Lower lobe of right lung (tissue), 2 donors: ENCODE data around the gene MAGED2. TPM values are rescaled to one million over a fixed set of nuclear protein-coding genes. Genes with fewer than 3 reads are reported as not detected.
"Not testable (repeated sequence)": the region's sequence is repeated elsewhere in the genome, so short reads cannot be mapped to it uniquely, and the experiment has no call there.

Source experiments
- ATAC-seq, 2 donors: fragments of 200-7000 bp; cut with Tn5 transposase; one replicate each; pipeline ENCODE4 v1.9.1; 2020 to 2022; ENCODE audit warnings: mild to moderate bottlenecking in 2 of 2, moderate library complexity in 2 of 2
- DNase-seq: peaks from one replicate; pipeline ENCODE4 v3.0.0-alpha.2; 2020
- H3K27ac ChIP-seq: fragments of 200-600 bp; one replicate; pipeline ENCODE4 v1.8.0; 2022
- H3K27me3 ChIP-seq: fragments of 200-600 bp; one replicate; pipeline ENCODE4 v1.8.0; 2022; ENCODE audit warnings: low read depth
- H3K36me3 ChIP-seq: fragments of 200-600 bp; one replicate; pipeline ENCODE4 v1.8.0; 2022; ENCODE audit warnings: mild to moderate bottlenecking
- H3K4me1 ChIP-seq: fragments of 200-600 bp; one replicate; pipeline ENCODE4 v1.8.0; 2022
- H3K4me3 ChIP-seq: fragments of 200-600 bp; one replicate; pipeline ENCODE4 v1.8.0; 2022; ENCODE audit warnings: mild to moderate bottlenecking
- H3K9me3 ChIP-seq: fragments of 200-600 bp; one replicate; pipeline ENCODE4 v1.8.0; 2022
- intact Hi-C: fragments of 100-400 bp; cut with DNase I; formaldehyde crosslinking; loops from one replicate; pipeline ENCODE4 v1.11.0; 2022
- long read RNA-seq: library from polyadenylated mRNA; unstranded; transcript quantifications from one replicate; pipeline ENCODE4 v2.0.0, GENCODE V29; 2021
- total RNA-seq: library from RNA; stranded (reverse); fragmentation: NEBNext Ultra II Directional; extraction: Animal tissue kit (Norgen Biotek cat#: 25700); gene quantifications from one replicate; pipeline ENCODE4 v1.2.1, GENCODE V29; 2021
- TF ChIP-seq, protein P1 (sequence below): fragments of 200-600 bp; IDR thresholded peaks from one replicate; pipeline ENCODE4 v1.8.0; 2022; ENCODE audit warnings: antibody characterized with exemption, mild to moderate bottlenecking
- donor health status: DM: no; HTN: yes; CAD: no; lungs with severe emphysema.

The MAGED2 gene, protein sequence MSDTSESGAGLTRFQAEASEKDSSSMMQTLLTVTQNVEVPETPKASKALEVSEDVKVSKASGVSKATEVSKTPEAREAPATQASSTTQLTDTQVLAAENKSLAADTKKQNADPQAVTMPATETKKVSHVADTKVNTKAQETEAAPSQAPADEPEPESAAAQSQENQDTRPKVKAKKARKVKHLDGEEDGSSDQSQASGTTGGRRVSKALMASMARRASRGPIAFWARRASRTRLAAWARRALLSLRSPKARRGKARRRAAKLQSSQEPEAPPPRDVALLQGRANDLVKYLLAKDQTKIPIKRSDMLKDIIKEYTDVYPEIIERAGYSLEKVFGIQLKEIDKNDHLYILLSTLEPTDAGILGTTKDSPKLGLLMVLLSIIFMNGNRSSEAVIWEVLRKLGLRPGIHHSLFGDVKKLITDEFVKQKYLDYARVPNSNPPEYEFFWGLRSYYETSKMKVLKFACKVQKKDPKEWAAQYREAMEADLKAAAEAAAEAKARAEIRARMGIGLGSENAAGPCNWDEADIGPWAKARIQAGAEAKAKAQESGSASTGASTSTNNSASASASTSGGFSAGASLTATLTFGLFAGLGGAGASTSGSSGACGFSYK
- 88.3 TPM for total RNA-seq
- long read RNA-seq, transcript MAGED2-206 (13 exons, 2,189 nt), result major isoform, 81 of 208 reads
- long read RNA-seq, transcript MAGED2-203 (12 exons, 2,066 nt), result minor isoform, 26 of 208 reads
- long read RNA-seq, transcript MAGED2-201 (12 exons, 1,958 nt), result minor isoform, 16 of 208 reads
- long read RNA-seq, transcript MAGED2-204 (13 exons, 2,048 nt), result minor isoform, 38 of 208 reads
- long read RNA-seq, partial matches to known transcripts, result 22 of 208 reads
- long read RNA-seq, other reads (novel, unspliced or antisense), result 23 of 208 reads

DNA sequence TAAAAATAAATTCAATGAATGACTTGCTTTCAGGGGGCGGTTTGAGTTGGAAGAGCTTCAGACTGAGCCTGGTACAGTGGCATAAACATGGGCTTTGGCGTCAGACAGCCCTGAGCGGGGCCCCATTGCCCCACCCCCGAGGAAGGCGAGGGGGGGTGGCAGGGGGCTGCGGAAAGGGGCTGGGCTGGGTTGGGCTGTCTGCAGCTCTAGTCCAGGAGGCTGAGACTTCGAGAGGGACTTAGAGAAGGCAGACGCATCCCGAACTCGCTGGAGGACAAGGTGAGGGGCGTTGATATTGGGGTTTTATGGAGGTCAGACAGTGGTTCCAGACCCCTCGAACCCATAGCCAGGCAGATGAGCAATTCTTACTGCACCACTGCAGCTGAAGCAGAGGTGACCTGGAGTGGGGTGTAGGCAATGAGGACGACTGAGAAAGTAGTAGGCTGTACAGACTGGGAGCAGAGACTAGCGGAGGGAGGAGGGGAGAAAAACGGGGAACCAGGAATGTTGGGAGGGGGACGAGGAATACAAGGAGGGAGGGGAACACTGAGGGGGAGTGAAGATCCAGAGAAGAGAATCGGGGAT lies at the start of gene MAGED2:
Gene MAGED2, plus strand, starts transcription at position 222 of the 585 bp plus-strand sequence. CDS start 1,587 bp downstream, outside the sequence.
- peak within 1 kb of the TSS; percentile 64 for H3K4me3 ChIP-seq
- ATAC-seq, result peak; percentile 60 to 66
- DNase-seq, result no peak
- H3K27ac ChIP-seq, result peak within 1 kb of the TSS; percentile 71
- peaks cover 28% of the 10 kb centered on the region for H3K36me3 ChIP-seq
- intact Hi-C loops, result no loop called here
- H3K9me3 ChIP-seq, result no peaks in the 10 kb centered on the region
- TF ChIP-seq, protein P1, sequence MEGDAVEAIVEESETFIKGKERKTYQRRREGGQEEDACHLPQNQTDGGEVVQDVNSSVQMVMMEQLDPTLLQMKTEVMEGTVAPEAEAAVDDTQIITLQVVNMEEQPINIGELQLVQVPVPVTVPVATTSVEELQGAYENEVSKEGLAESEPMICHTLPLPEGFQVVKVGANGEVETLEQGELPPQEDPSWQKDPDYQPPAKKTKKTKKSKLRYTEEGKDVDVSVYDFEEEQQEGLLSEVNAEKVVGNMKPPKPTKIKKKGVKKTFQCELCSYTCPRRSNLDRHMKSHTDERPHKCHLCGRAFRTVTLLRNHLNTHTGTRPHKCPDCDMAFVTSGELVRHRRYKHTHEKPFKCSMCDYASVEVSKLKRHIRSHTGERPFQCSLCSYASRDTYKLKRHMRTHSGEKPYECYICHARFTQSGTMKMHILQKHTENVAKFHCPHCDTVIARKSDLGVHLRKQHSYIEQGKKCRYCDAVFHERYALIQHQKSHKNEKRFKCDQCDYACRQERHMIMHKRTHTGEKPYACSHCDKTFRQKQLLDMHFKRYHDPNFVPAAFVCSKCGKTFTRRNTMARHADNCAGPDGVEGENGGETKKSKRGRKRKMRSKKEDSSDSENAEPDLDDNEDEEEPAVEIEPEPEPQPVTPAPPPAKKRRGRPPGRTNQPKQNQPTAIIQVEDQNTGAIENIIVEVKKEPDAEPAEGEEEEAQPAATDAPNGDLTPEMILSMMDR, result no peak
- peaks cover 10% of the 10 kb centered on the region for H3K4me1 ChIP-seq
- no peaks in the 10 kb centered on the region for H3K27me3 ChIP-seq

DNA sequence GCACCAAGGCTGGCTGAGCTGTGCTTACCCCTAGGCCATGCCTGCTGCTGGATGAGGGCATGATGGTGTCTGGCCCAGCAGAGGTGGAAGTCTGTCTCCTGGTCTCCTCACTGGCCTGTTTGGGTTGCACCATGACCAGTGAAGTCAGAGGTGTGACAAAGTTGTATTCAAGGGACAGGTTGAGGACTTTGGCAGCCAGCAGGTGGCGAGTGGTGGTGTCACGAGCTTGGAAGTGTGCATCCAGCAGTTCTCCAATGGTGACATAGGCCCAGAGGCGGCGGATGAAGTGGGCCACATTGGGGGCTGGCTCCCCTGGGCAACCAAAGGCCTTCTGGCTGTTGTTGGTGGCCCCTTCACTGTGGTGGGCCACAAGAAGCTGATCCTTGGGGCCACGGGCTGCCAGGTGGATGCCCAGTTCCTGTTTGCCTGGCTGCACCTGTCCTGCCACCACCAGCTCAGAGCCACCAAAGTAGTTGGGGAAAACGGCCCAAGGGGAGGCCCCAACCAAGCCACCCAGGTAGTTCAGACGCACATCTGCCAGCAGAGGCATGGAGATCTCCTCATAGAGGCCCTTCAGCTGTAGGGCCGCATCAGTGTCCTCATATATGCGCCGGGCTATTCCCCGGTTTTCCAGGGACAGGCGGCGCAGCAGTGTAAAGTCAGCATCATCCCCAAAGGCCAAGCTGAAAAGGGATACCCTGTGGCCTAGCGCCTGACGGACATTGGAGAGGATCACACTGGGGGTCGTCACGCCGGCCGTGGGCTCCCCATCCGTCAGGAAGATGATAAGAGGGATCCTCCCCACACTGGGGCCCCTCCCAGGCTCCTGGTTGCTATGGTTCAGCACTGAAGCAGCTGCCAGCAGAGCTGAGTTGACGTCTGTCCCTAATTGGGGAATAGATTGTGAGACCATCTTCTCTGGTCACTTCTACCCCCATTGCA lies 49.2 kb upstream of the MAGED2 start:
- no peak overlapping the region for H3K27ac ChIP-seq
- no peaks in the 10 kb centered on the region for H3K9me3 ChIP-seq
- ATAC-seq, result no peak
- H3K4me3 ChIP-seq, result no peak overlapping the region
- intact Hi-C loops, result no loop called here
- no peaks in the 10 kb centered on the region for H3K4me1 ChIP-seq
- no peak for DNase-seq
- no peaks in the 10 kb centered on the region for H3K36me3 ChIP-seq
- TF ChIP-seq, protein P1, result no peak
- no peaks in the 10 kb centered on the region for H3K27me3 ChIP-seq

DNA sequence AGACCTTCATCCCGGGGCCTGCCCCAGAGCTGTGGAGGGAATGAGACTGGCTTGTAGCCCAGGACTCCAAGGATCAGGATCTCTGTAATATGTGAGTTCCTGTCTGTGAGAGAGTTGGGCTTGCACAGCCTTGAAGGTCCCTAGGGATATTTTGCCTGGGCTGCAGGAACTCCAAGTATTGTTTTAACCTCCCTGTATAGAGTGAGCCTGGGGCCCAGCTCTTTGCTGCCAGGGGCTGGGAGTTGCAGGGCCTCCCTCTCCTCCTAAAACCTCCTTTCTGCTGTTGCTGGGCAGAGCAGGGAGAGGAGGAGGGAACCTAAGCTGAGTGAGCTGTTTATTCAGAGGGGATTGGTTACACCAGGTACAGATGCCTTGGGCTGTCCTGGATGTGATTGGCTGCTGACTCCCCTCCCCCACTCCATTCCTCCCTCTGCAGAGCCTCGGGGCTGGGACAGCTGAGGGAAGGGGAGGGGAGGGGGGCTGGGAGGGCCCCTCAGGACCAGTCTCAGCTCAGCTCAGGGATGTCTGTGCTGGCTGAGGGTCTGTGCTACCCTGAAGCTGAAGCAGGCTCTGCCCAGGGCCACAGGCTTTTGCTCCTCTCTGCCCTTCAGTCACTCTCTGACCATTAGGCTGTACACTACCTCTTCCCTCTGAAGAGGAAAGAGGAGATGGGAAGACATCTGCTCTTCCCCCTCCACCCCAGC lies 33.0 kb upstream of the MAGED2 start:
- ATAC-seq, H3K9me3 ChIP-seq, H3K4me3 ChIP-seq, H3K27ac ChIP-seq, DNase-seq, H3K27me3 ChIP-seq, intact Hi-C loops, H3K4me1 ChIP-seq, H3K36me3 ChIP-seq: not testable (repeated sequence)

DNA sequence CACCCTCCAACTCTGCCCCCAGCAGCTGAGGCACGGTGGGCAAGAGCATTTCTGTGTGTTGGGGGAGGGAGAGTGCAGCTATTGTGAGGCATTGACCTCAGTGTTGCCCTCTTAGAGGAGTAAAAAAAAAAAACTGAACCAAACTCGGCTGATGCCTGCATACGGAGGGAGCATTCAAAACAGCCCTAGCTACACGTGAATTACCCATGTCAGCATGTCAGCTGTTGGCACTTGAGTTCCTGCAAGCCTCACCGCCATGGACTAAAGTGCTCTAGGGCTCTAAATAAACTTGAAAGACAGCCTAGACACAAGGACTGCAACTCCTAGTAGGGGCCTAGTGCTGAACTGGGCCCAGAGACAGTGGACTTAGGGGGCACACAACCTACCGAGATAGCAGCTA lies 31.5 kb upstream of the MAGED2 start:
- Histone ChIP-seq H3K36me3 (no peaks in the 10 kb centered on the region), H3K27ac (no peak overlapping the region), H3K4me3 (no peak overlapping the region), H3K9me3 (no peaks in the 10 kb centered on the region), H3K27me3 (no peaks in the 10 kb centered on the region), H3K4me1 (no peaks in the 10 kb centered on the region)
- TF ChIP-seq, protein P1, result no peak
- ATAC-seq, result no peak
- no peak for DNase-seq
- intact Hi-C loops, result no loop called here

DNA sequence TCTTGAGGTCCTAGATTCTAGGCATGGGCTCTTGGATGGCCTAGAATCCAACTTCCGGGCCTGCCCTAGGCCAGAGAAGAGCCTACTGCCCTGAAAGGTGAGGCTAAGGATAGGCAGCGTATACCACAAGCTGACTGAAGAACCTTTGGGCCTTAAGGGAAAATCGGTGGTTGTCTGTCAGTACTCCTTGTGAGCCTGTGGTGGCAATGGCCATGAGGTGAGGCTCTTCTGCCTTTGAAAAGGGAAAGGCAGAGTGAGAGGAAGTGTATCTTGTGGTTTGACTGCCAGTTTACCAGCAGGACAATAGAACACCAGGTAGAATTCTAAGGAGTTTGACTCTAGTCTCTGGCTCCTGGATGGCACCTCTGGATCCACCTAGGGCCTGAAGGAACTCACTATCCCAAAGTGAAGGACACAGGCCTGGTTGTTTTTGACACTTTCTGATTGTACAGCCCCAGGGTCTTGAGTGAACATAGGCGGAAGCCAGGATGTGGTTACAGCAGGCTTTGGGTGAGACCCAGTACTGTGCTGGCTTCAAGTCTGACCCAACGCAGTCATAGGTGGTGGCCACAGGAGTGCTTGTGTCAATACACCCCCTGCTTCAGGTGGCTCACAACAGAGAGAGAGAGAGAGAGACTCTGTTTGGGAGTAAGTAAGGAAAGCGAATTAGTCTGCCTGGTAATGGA lies 30.4 kb upstream of the MAGED2 start:
- intact Hi-C loops, result no loop called here
- ATAC-seq, result no peak
- Histone ChIP-seq H3K4me3 (no peak overlapping the region), H3K4me1 (no peaks in the 10 kb centered on the region), H3K9me3 (no peaks in the 10 kb centered on the region), H3K27me3 (no peaks in the 10 kb centered on the region), H3K36me3 (no peaks in the 10 kb centered on the region), H3K27ac (no peak overlapping the region)
- TF ChIP-seq, protein P1, result no peak
- no peak for DNase-seq
